MM.1S (cell line): Measurements from ENCODE around the gene TRIM38.

Source experiments
- DNase-seq: peaks from one replicate; pipeline ENCODE4 v3.0.0-alpha.2; 2015
- H2AFZ ChIP-seq: fragments of 300-600 bp; sonication (generic); 2 replicates; pipeline ENCODE4 v1.6.0; 2016; ENCODE audit warnings: antibody characterized with exemption, low read length
- H3F3A ChIP-seq: fragments of 300-600 bp; sonication (generic); 2 replicates; pipeline ENCODE4 v1.6.1; 2016; ENCODE audit warnings: mild to moderate bottlenecking, antibody characterized with exemption, low read length, moderate library complexity, mixed read lengths; ENCODE audit not compliant: insufficient read depth
- H3K27ac ChIP-seq: fragments of 300-600 bp; sonication (generic); 2 replicates; pipeline ENCODE4 v1.5.1; 2016; ENCODE audit warnings: mild to moderate bottlenecking, low read length
- H3K27me3 ChIP-seq: fragments of 300-600 bp; sonication (generic); replicated peaks from 2 replicates; pipeline ENCODE4 v1.6.0; 2016; ENCODE audit warnings: low read length; ENCODE audit not compliant: insufficient read depth
- H3K36me3 ChIP-seq: fragments of 300-600 bp; sonication (generic); replicated peaks from 2 replicates; pipeline ENCODE4 v1.6.1; 2016; ENCODE audit warnings: mild to moderate bottlenecking, low read length, mixed read lengths; ENCODE audit not compliant: insufficient read depth
- H3K4me1 ChIP-seq: fragments of 300-600 bp; sonication (generic); 2 replicates; pipeline ENCODE4 v1.6.1; 2016; ENCODE audit warnings: low read length, mixed read lengths
- H3K4me2 ChIP-seq: fragments of 300-600 bp; sonication (generic); 2 replicates; pipeline ENCODE4 v1.6.0; 2016; ENCODE audit warnings: low read depth, low read length
- H3K4me3 ChIP-seq: fragments of 300-600 bp; sonication (generic); 2 replicates; pipeline ENCODE4 v1.5.1; 2016; ENCODE audit warnings: low read length, mixed read lengths
- H3K79me2 ChIP-seq: fragments of 300-600 bp; sonication (generic); 2 replicates; pipeline ENCODE4 v1.6.1; 2016; ENCODE audit warnings: mixed run types, low read length, mixed read lengths
- H3K9ac ChIP-seq: fragments of 300-600 bp; sonication (generic); 2 replicates; pipeline ENCODE4 v1.6.1; 2016; ENCODE audit warnings: low read length, mixed read lengths
- H3K9me2 ChIP-seq: fragments of 300-600 bp; sonication (generic); replicated peaks from 2 replicates; pipeline ENCODE4 v1.6.1; 2016; ENCODE audit warnings: mild to moderate bottlenecking, low read length, mixed read lengths; ENCODE audit not compliant: insufficient read depth
- H3K9me3 ChIP-seq: fragments of 300-600 bp; sonication (generic); replicated peaks from 2 replicates; pipeline ENCODE4 v1.6.1; 2016; ENCODE audit warnings: mild to moderate bottlenecking, low read length, mixed read lengths; ENCODE audit not compliant: insufficient read depth
- H4K20me1 ChIP-seq: fragments of 300-600 bp; sonication (generic); 2 replicates; pipeline ENCODE4 v1.6.1; 2016; ENCODE audit warnings: mild to moderate bottlenecking, low read length, moderate library complexity, mixed read lengths; ENCODE audit not compliant: insufficient read depth
- CTCF ChIP-seq: fragments of 300-600 bp; sonication (generic); IDR thresholded peaks from 2 replicates; pipeline ENCODE4 v1.5.1; 2016; ENCODE audit warnings: antibody characterized with exemption, low read length, mixed read lengths
- EZH2 ChIP-seq: fragments of 300-600 bp; sonication (generic); optimal IDR thresholded peaks from 2 replicates; pipeline ENCODE3; 2017; ENCODE audit warnings: low read depth, mild to moderate bottlenecking, antibody characterized with exemption, low read length, mixed read lengths
- EZH2phosphoT487 ChIP-seq: fragments of 300-600 bp; sonication (generic); IDR thresholded peaks from 2 replicates; pipeline ENCODE4 v1.6.1; 2018; ENCODE audit warnings: antibody characterized with exemption, low read length

The TRIM38 gene

GRCh38 chr6:25963426-25964123, 973 bp downstream of the TRIM38 start:
- Histone ChIP-seq H3K4me1 (peaks cover 30% of the 10 kb centered on the region), H3K27ac (no peak overlapping the region), H3K9me3 (no peaks in the 10 kb centered on the region), H3F3A (peaks cover 23% of the 10 kb centered on the region), H4K20me1 (no peaks in the 10 kb centered on the region), H2AFZ (no peak overlapping the region), H3K79me2 (peaks cover 11% of the 10 kb centered on the region), H3K9ac (peak overlapping the region; percentile 40; the same call in 1 of the 2 replicates), H3K27me3 (no peaks in the 10 kb centered on the region), H3K4me2 (peak overlapping the region; percentile 93), H3K36me3 (no peaks in the 10 kb centered on the region), H3K4me3 (peak overlapping the region; percentile 52), H3K9me2 (no peaks in the 10 kb centered on the region)
- DNase-seq, result no peak
- TF ChIP-seq EZH2 (no peak), EZH2phosphoT487 (no peak), CTCF (no peak)

GRCh38 chr6:25965058-25965457, 2.5 kb downstream of the TRIM38 start:
- Histone ChIP-seq H4K20me1 (no peaks in the 10 kb centered on the region), H3K4me2 (no peak overlapping the region), H3K9ac (no peak overlapping the region), H3F3A (peaks cover 21% of the 10 kb centered on the region), H3K27me3 (no peaks in the 10 kb centered on the region), H3K79me2 (peaks cover 11% of the 10 kb centered on the region), H2AFZ (no peak overlapping the region), H3K4me1 (peaks cover 15% of the 10 kb centered on the region), H3K9me3 (no peaks in the 10 kb centered on the region), H3K27ac (no peak overlapping the region), H3K4me3 (no peak overlapping the region), H3K9me2 (no peaks in the 10 kb centered on the region), H3K36me3 (no peaks in the 10 kb centered on the region)
- no peak for DNase-seq
- no peak for TF ChIP-seq EZH2
- no peak for TF ChIP-seq CTCF
- TF ChIP-seq EZH2phosphoT487, result no peak

- peaks cover 18% of the 10 kb centered on the region for H3F3A ChIP-seq
- no peaks in the 10 kb centered on the region for H3K36me3 ChIP-seq
- H3K4me2 ChIP-seq, result no peak overlapping the region
- no peaks in the 10 kb centered on the region for H3K9me2 ChIP-seq
- no peak overlapping the region for H3K4me3 ChIP-seq
- H3K79me2 ChIP-seq, result peaks cover 11% of the 10 kb centered on the region
- TF ChIP-seq CTCF (no peak), EZH2 (no peak), EZH2phosphoT487 (no peak)
- no peaks in the 10 kb centered on the region for H4K20me1 ChIP-seq
- H3K27ac ChIP-seq, result no peak overlapping the region
- H3K9ac ChIP-seq, result no peak overlapping the region
- H3K9me3 ChIP-seq, result no peaks in the 10 kb centered on the region
- no peak overlapping the region for H2AFZ ChIP-seq
- no peak for DNase-seq
- H3K27me3 ChIP-seq, result no peaks in the 10 kb centered on the region
- H3K4me1 ChIP-seq, result peaks cover 11% of the 10 kb centered on the region
These were observed 4.1 kb downstream of the TRIM38 start for GRCh38 chr6:25966711-25967110.
